Sigmoid colon (tissue), 7 donors: ENCODE data around the gene TMEM132D. TPM values are rescaled to one million over a fixed set of nuclear protein-coding genes. Genes with fewer than 3 reads are reported as not detected.

Experiments used
- DNase-seq: peaks from one replicate; pipeline ENCODE4 v3.0.0-alpha.2; 2019
- H3K27ac ChIP-seq, 4 donors: fragments of 200-600 bp; sonication (generic); one replicate each; pipeline ENCODE4 v1.5.1; 2016 to 2019; ENCODE audit warnings: mild to moderate bottlenecking in 1 of 4
- H3K27me3 ChIP-seq, 3 donors: fragments of 200-600 bp; sonication (generic); one replicate each; pipeline ENCODE4 v1.5.1; 2019; ENCODE audit warnings: mild to moderate bottlenecking in 1 of 3
- H3K36me3 ChIP-seq, 4 donors: fragments of 200-600 bp; sonication (generic); one replicate each; pipeline ENCODE4 v1.5.1; 2016 to 2019
- H3K4me1 ChIP-seq, 4 donors: fragments of 200-600 bp; sonication (generic); one replicate each; pipeline ENCODE4 v1.5.1; 2017 to 2019
- H3K4me3 ChIP-seq, 4 donors: fragments of 200-600 bp; sonication (generic); one replicate each; pipeline ENCODE4 v1.5.1; 2017 to 2019; ENCODE audit warnings: mild to moderate bottlenecking in 2 of 4, moderate library complexity in 1 of 4
- H3K9me3 ChIP-seq, 4 donors: fragments of 200-600 bp in 3 of 4; sonication (generic) in 3 of 4; one replicate each; pipeline versions ENCODE4 v1.5.1 to v1.6.1; 2013 to 2019
- CTCF ChIP-seq, 4 experiments: fragments of 450-650 bp in 3 of 4; fragments of 200-600 bp in 1 of 4; IDR thresholded peaks; one replicate each; pipeline ENCODE4 v1.5.1; 2016 to 2019; ENCODE audit warnings: antibody characterized with exemption in 4 of 4, mild to moderate bottlenecking in 3 of 4, moderate library complexity in 2 of 4
- EP300 ChIP-seq, 4 donors: sonication (generic); formaldehyde crosslinking; IDR thresholded peaks; one replicate each; pipeline ENCODE4 v1.6.1; 2017; ENCODE audit warnings: antibody characterized with exemption in 4 of 4
- POLR2A ChIP-seq, 2 donors: fragments of 450-650 bp; IDR thresholded peaks; one replicate each; pipeline ENCODE4 v1.6.1; 2016; ENCODE audit warnings: antibody characterized with exemption in 2 of 2, mild to moderate bottlenecking in 2 of 2, moderate library complexity in 2 of 2
- POLR2AphosphoS5 ChIP-seq, 4 donors: sonication (generic); formaldehyde crosslinking; IDR thresholded peaks; one replicate each; pipeline ENCODE4 v1.6.1; 2017; ENCODE audit warnings: antibody characterized with exemption in 4 of 4
- WGBS, 2 donors: extraction: QIAGEN DNeasy Blood & Tissue Kit; methylation state at CpG; one replicate each; pipeline ENCODE4 v1.1.7; 2013; 5-methylcytosine and 5-hydroxymethylcytosine counted together
- intact Hi-C: fragments of 100-400 bp; cut with DNase I; formaldehyde crosslinking; loops from one replicate; pipeline ENCODE4 v1.15.1; 2023
- polyA plus RNA-seq, 3 donors: library from polyadenylated mRNA; stranded (reverse); fragments of 200-250 nt; gene quantifications; one replicate each; pipeline ENCODE4 v1.2.3, GENCODE V29; 2013
- total RNA-seq, 4 donors: library from RNA; depleted of rRNA; stranded (reverse); fragments of >200 nt; gene quantifications; one replicate each; pipeline ENCODE4 v1.1.0, GENCODE V29; 2016
- donor health status: healthy with polysubstance abuse.
- donor health status: Bipolar disorder and iron deficiency.
- donor health status: healthy.

Gene TMEM132D
- total and polyA plus RNA-seq, 7 donors = under 0.01 to 0.03 (median under 0.01) TPM; not detected in 3

GRCh38 chr12:129765719-129766118, 138.1 kb downstream of the TMEM132D start:
- H3K36me3 ChIP-seq = no peaks in the 10 kb centered on the region
- no peak overlapping the region for H3K27ac ChIP-seq
- H3K4me1 ChIP-seq = no peaks in the 10 kb centered on the region
- intact Hi-C loops = no loop called here
- WGBS, 2 donors = 68 to 75% methylated on average over 5 of the region's 5 CpGs
- DNase-seq = no peak
- H3K4me3 ChIP-seq = no peak overlapping the region
- TF ChIP-seq POLR2A (IDR thresholded peaks at IDR 0.05) (no peak), POLR2AphosphoS5 (IDR thresholded peaks at IDR 0.05) (no peak), EP300 (IDR thresholded peaks at IDR 0.05) (no peak), CTCF (IDR thresholded peaks at IDR 0.05) (no peak)
- peaks cover 0 to 4% (median 3%) of the 10 kb centered on the region in 4 donors for H3K9me3 ChIP-seq
- no peaks in the 10 kb centered on the region for H3K27me3 ChIP-seq

- WGBS, 2 donors = 74 to 88% methylated on average over 5 of the region's 5 CpGs
- no peak overlapping the region for H3K4me3 ChIP-seq
- no peaks in the 10 kb centered on the region for H3K27me3 ChIP-seq
- no peak for DNase-seq
- H3K36me3 ChIP-seq = no peaks in the 10 kb centered on the region
- H3K4me1 ChIP-seq = no peaks in the 10 kb centered on the region
- intact Hi-C loops = no loop called here
- TF ChIP-seq POLR2AphosphoS5 (IDR thresholded peaks at IDR 0.05) = no peak
- no peak for TF ChIP-seq POLR2A (IDR thresholded peaks at IDR 0.05)
- TF ChIP-seq EP300 (IDR thresholded peaks at IDR 0.05) = no peak
- TF ChIP-seq CTCF (IDR thresholded peaks at IDR 0.05) = no peak
- peaks cover 0 to 4% (median 3%) of the 10 kb centered on the region in 4 donors for H3K9me3 ChIP-seq
- H3K27ac ChIP-seq = no peak overlapping the region
These were observed 141.4 kb downstream of the TMEM132D start for GRCh38 chr12:129762436-129762835.

- Histone ChIP-seq H3K27me3 (no peaks in the 10 kb centered on the region), H3K36me3 (no peaks in the 10 kb centered on the region), H3K4me1 (no peaks in the 10 kb centered on the region), H3K27ac (no peak overlapping the region), H3K9me3 (peaks cover 0 to 5% (median 0%) of the 10 kb centered on the region in 4 donors), H3K4me3 (no peak overlapping the region)
- DNase-seq = no peak
- TF ChIP-seq CTCF (IDR thresholded peaks at IDR 0.05) = no peak
- TF ChIP-seq EP300 (IDR thresholded peaks at IDR 0.05) = no peak
- no peak for TF ChIP-seq POLR2A (IDR thresholded peaks at IDR 0.05)
- no peak for TF ChIP-seq POLR2AphosphoS5 (IDR thresholded peaks at IDR 0.05)
- 84 to 87% methylated on average over 6 of the region's 6 CpGs for WGBS, 2 donors
- intact Hi-C loops = no loop called here
These were observed 150.2 kb downstream of the TMEM132D start for GRCh38 chr12:129753586-129753985.

- TF ChIP-seq POLR2A (IDR thresholded peaks at IDR 0.05) = no peak
- no peak for TF ChIP-seq CTCF (IDR thresholded peaks at IDR 0.05)
- no peak for TF ChIP-seq EP300 (IDR thresholded peaks at IDR 0.05)
- TF ChIP-seq POLR2AphosphoS5 (IDR thresholded peaks at IDR 0.05) = no peak
- peaks cover 0 to 5% (median 0%) of the 10 kb centered on the region in 4 donors for H3K9me3 ChIP-seq
- H3K27ac ChIP-seq = no peak overlapping the region
- no peaks in the 10 kb centered on the region for H3K4me1 ChIP-seq
- H3K27me3 ChIP-seq = no peaks in the 10 kb centered on the region
- DNase-seq = no peak
- 62 to 76% methylated on average over 3 of the region's 3 CpGs for WGBS, 2 donors
- no peak overlapping the region for H3K4me3 ChIP-seq
- no peaks in the 10 kb centered on the region for H3K36me3 ChIP-seq
- intact Hi-C loops = no loop called here
These were observed 153.4 kb downstream of the TMEM132D start for GRCh38 chr12:129750421-129750820.

- 78% methylated on average over 4 of the region's 4 CpGs for WGBS, 2 donors
- no peaks in the 10 kb centered on the region for H3K36me3 ChIP-seq
- no peaks in the 10 kb centered on the region for H3K27me3 ChIP-seq
- intact Hi-C loops = no loop called here
- H3K4me1 ChIP-seq = no peaks in the 10 kb centered on the region
- TF ChIP-seq POLR2AphosphoS5 (IDR thresholded peaks at IDR 0.05) = no peak
- no peak for TF ChIP-seq POLR2A (IDR thresholded peaks at IDR 0.05)
- TF ChIP-seq CTCF (IDR thresholded peaks at IDR 0.05) = no peak
- no peak for TF ChIP-seq EP300 (IDR thresholded peaks at IDR 0.05)
- no peak overlapping the region for H3K4me3 ChIP-seq
- no peaks in the 10 kb centered on the region for H3K9me3 ChIP-seq
- no peak overlapping the region for H3K27ac ChIP-seq
- no peak for DNase-seq
These were observed 157.5 kb downstream of the TMEM132D start for GRCh38 chr12:129746318-129746717.
